Right kidney (tissue), 1 donor: ENCODE results near the gene RALGDS.
"Not testable (repeated sequence)": the region's sequence is repeated elsewhere in the genome, so short reads cannot be mapped to it uniquely, and the experiment has no call there.

Experiments
- DNase-seq: peaks from one replicate; pipeline ENCODE4 v3.0.0-alpha.2; 2016

Gene RALGDS

DNA sequence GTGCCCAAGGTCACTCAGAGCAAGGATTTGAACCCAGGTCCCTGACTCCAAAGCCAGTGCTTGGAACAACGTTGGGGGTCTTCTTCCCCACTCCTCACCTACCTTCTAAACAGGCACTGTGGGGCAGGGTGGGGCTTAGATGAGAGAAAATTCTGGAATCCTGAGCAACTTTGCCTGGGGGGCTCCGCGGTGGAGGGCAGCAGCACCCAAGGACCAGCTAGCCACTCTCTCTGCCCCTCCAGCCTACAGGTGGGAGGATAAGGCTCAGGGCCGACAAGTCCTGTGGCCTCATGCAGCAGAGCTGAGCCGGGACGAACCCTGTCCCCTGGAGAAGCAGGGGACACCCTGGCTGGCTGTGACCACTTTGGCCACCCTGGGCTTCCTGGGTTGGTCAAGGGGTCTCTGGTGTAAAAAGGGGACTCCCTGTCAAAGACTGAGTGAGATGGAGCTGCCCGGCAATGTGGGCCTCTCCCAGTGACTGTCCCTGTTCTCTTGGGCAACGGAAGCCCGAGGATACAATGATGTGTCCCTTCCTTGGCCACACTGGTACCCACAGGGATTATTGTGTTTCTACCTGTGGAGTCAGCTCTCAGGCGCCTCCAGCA, 32.8 kb downstream of the RALGDS start:
- no peak for DNase-seq

DNA sequence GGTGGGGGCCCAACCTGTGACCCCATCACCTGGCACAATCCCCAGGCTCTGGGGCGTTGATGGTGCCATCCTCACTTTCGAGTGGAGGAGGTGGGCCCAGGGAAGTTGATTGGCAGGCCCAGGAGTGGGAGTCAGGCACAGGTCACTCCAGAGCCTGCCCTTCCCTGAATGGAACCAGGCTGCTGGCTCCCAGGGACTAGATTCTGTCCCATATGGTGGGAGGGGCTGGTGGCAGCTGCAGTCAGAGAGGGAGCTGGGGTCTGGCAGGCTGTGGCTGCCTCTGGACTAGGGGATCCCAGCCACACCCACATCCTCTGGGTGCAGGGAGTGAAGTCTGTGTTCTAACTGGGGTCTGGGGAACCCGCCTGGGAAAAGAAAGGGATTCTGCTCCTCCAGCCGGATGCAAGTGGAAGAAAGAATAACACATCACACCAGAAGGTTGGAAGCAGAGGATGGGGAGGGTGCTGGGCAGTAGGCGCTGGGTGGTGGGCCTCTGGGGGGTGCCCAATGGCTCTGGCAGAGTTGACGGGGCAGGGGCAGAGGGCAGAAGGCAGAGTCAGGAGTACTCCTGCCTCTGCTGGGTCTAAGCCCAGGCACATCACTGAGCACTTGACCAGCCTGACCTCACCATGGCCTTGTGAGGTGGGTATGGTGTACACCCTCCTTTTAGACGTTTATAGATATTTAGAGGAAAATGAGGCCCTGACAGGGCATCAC, 33.5 kb downstream of the RALGDS start:
- no peak for DNase-seq

DNA sequence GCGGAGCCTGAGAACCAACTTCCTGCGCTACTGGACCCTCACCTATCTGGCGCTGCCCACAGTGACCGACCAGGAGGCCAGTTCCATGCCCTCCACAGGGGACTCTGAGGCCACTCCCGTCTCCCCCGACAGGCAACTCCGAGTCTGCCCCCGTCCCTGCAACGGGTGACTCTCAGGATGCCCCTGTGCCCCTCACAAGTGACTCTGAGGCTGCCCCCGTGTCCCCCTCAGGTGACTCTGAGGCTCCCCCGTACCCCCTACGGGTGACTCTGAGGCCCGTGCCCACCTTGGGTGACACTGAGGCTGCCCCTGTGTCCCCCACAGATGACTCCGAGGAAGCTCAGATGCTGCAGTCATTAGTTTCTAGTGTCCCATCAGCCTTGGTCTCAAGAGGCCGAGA, 34.1 kb downstream of the RALGDS start:
- DNase-seq = no peak

DNA sequence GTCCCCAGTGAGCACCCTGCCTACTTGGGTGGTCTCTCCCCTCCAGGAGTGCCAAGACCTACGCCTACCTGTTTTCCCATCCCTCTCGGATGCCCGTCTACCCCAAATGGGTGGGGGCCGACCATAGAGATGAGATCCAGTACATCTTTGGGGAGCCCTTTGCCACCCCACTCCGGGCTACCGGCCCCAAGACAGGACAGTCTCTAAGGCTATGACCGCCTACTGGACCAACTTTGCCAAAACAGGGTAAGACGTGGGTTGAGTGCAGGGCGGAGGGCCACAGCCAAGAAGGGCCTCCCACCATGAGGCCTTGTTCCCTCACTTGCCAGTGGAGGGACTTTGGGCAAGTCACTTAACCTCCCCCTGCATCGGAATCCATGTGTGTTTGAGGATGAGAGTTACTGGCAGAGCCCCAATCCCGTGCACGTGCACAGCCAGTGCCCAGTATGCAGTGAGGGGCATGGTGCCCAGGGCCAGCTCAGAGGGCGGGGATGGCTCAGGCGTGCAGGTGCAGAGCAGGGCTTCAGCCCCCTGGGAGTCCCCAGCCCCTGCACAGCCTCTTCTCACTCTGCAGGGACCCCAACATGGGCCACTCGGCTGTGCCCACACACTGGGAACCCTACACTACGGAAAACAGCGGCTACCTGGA, 34.7 kb downstream of the RALGDS start:
- DNase-seq = not testable (repeated sequence)

DNA sequence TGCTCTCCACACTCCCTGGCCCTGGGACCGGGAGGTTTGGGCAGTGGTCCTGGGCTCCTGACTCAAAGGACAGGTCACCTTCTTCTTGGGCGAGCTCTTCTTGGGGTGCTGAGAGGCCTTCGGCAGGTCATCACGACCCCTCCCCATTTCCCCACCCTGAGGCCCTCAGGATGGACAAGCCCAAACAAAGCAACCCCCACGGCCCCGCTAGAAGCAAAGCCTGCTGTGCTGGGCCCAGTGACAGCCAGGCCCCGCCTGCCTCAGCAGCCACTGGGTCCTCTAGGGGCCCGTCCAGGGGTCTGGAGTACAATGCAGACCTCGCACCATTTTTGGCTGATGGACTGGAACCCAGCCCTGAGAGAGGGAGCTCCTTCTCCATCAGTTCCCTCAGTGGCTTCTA, 37.4 kb downstream of the RALGDS start:
- DNase-seq = not testable (repeated sequence)

DNA sequence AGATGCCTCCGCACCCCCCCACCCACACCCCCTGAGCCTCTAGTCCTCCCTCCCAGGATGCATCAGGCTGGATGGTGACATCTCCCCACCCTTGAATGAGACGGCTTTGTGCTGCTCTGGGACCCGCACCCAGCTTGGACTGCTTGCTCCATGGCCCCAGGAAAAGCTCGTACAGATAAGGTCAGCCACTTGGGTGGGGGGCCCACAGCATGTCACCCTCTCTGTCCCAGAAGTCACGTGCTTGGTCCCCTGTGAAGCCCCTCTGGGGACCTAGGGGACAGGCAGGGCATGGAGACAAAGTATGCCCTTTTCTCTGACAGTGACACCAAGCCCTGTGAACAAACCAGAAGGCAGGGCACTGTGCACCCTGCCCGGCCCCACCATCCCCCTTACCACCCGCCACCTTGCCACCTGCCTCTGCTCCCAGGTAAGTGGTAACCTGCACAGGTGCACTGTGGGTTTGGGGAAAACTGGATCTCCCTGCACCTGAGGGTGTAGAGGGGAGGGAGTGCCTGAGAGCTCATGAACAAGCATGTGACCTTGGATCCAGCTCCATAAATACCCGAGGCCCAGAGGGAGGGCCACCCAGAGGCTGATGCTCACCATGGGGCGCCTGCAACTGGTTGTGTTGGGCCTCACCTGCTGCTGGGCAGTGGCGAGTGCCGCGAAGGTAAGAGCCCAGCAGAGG, 38.9 kb downstream of the RALGDS start:
- not testable (repeated sequence) for DNase-seq

DNA sequence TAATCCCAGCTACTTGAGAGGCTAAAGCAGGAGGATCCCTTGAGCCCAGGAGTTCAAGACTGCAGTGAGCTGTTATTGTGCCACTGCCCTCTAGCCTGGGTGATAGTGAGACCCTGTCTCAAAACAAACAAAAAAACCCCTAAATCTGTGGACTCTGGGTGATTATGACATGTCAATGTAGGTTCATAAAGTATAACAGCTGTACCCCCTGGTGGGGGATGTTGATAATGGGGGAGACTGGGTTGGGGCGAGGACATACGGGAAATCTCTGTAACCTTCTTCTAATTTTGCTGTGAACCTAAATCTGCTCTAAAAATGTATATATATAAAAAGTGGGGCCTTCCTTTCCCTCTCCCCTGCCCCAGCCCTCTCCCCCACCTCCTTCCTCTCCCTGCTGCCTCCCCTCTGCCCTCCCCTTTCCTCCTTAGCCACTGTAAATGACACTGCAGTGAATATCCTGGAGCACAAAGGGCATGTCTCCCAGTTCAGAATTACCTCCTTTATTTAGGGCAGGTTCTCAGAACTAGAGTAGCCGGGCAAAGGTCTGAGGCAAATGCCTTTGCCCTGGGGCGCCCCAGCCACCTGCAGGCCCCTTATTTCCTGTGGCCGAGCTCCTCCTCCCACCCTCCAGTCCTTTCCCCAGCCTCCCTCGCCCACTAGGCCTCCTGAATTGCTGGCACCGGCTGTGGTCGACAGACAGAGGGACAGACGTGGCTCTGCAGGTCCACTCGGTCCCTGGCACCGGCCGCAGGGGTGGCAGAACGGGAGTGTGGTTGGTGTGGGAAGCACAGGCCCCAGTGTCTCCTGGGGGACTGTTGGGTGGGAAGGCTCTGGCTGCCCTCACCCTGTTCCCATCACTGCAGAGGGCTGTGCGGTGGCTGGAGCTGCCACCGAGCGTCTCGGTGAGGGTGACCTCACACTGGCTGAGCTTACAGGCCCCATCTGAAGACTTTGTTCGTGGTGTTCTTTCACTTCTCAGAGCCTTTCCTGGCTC, 40.0 kb downstream of the RALGDS start:
- DNase-seq = not testable (repeated sequence)

DNA sequence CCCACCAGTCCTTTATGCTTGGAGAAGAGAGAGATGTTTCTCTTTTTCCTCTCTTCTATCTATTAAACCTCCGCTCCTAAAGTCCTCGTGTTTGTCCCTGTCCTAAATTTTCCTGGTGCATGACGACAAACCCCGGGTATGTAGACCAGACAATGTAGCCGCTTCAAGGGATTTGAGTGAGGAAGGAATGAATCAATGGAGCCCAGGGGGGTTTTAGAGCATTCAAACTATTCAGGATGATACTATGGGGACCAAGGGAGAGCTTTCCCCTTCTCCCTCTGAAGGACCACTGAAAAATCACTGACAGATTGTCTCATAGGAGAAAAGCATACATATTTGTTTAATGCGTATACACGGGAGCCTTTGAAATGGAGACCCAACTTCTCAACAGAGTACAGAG, 40.9 kb downstream of the RALGDS start:
- DNase-seq = no peak

DNA sequence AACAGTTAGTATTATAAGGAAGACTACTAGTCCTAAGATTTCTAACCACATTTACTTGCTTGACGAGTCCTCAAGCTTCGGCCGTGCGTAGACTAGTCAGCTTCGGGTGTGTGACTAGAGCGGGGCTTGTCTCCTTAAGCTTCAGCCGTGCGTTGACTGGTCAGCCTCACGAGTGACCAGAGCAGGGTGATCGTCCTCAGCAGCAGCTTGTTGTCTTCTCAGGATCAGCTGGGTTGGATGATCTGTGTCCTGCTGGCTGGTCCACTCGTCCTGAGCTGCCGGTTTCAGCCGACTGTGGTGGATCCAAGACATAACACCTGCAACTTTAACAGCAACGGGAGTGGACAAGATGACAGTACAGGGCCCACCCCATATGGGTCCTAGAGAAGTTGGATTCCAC, 42.6 kb downstream of the RALGDS start:
- no peak for DNase-seq

DNA sequence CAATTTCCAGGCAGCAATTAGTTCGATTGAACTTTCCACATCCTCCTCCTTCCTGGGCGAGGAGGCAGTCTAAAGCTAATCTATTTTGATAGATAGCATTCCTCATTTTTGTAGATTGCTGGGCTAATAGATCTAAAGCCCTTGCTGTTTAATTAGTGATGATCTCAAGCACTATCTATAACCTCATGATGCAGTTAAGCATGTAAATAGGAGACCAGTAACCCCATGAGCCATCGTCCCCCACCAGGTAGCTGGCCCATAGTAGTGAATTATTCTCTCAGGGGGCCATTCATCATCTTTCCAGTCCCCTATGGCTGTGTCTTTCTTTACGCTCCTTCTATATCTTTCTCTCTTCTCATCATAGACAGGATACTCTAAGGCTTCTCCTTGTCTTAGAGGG, 44.3 kb downstream of the RALGDS start:
- DNase-seq = no peak

DNA sequence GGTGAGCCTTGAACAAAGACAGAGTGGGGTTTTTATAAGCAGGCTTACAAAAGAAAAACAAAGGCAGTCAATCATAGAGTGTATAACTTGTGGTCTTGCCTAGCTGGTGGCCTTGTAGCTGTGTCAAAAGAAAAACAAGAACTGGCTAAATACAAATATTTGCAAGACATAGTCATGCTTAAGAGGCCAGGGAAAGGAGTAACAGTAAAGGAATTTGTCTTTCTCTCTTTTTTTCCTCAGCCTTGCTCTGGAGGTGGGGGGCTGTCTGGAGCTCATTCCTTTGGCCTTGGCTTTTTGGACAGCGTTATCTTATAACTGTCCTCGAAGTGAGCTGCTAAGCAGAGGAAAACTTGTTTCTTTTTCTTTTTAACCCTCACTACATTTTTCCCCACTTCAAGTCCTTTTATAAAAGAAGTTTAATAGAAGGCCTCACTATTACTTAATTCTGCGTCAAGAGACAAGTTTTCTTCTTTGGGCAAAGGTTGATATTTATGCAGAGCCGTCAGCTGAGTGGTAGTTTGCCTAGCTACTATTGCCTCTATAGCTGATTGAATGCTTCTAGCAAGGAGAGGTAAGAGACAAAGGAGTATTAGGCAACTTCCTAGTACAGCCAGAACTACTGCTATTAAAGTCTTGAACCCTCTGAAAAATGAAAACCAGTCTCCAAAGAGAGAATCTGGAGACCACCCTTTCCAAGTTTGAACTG, 45.0 kb downstream of the RALGDS start:
- no peak for DNase-seq

DNA sequence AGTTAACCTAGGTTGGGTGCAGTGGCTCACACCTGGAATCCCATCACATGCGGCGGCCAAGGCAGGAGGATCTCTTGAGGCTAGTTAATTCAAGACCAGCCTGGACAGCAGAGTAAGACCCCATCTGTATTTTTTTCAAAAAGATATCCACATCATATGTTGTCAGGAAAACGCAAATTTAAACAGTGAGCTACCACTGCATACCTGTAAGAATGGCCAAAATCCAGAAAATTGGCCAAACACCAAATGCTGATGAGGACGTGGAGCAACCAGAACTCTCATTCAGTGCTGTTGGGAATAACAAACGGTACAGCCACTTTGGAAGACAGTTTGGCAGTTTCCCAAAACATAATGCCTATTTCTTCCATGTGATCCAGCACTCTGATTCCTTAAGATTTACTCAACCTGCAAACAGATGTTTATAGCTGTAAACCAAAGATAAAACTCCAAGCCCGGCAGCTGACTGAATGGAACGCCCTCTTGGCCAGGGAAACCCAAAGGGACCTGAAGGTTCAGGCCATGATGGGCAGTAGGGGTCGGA, 46.9 kb downstream of the RALGDS start:
- DNase-seq = no peak

DNA sequence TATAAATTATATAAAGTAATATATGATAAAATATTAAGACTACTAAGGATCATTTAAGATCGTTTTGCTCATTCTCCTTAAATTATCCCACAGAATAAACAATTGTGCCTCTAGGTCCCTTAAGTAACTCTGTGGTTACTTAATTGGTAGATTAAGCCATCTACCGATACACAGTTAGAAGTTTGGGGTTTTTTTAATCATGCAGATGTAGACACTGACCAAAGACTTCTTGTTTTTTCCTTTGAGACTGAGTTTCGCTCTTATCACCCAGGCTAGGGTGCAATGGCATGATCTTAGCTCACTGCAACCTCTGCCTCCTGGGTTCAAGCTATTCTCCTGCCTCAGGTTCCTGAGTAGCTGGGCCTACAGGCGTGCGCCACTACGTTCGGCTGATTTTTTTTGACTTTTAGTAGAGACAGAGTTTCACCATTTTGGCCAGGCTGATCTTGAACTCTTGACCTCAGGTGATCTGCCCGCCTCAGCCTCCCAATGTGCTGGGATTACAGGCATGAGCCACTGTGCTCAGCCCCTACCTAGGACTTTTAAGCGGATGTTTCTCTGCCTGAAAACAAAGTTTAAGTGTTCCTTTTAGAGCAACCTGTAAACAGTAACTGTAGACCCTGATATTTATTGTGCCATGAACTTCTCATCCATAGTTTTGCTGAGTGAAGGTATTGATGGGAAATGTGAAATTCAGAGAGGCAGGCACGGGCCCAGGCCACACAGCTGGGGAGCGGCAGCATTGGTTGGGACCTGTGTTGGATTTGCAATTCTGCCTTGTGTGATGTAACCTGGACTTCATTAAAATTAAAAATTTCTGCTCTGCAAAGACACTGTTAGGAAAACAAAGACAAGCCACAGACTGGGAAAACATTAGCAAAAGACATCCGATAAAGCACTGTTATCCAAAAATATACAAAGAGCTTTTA, 47.7 kb downstream of the RALGDS start:
- DNase-seq = no peak

DNA sequence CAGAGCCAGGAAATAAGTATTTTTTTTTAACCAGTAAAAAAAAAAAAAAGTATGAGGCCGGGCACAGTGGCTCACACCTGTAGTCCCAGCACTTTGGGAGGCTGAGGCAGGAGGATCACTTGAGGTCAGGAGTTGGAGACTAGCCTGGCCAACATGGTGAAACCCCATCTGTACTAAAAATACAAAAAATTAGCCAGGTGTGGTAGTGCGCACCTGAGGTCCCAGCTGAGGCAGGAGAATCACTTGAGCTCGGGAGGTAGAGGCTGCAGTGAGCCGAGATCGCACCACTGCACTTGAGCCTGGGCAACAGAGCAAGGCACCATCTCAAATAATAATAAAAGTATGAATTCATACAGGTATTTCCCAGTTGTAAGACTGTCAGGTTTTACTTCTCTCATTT, 48.8 kb downstream of the RALGDS start:
- DNase-seq = not testable (repeated sequence)

DNA sequence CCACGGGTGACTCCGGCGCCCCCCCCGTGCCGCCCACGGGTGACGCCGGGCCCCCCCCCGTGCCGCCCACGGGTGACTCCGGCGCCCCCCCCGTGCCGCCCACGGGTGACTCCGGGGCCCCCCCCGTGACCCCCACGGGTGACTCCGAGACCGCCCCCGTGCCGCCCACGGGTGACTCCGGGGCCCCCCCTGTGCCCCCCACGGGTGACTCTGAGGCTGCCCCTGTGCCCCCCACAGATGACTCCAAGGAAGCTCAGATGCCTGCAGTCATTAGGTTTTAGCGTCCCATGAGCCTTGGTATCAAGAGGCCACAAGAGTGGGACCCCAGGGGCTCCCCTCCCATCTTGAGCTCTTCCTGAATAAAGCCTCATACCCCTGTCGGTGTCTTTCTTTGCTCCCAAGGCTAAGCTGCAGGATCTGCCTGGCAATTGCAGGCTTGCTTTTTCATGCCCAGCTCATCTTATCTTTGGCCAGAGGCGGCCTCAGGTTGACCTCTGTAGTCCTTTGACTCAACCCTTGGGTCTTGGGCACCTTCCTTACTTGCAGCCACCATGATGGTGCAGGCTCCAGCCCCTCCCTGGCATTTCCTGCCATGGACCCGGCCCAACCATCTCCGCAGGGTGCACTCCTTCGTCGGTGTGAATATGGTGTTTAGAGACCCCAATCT, 49.4 kb downstream of the RALGDS start:
- DNase-seq = no peak

DNA sequence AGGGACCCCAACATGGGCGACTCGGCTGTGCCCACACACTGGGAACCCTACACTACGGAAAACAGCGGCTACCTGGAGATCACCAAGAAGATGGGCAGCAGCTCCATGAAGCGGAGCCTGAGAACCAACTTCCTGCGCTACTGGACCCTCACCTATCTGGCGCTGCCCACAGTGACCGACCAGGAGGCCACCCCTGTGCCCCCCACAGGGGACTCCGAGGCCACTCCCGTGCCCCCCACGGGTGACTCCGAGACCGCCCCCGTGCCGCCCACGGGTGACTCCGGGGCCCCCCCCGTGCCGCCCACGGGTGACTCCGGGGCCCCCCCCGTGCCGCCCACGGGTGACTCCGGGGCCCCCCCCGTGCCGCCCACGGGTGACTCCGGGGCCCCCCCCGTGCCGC, 50.1 kb downstream of the RALGDS start:
- DNase-seq = not testable (repeated sequence)

DNA sequence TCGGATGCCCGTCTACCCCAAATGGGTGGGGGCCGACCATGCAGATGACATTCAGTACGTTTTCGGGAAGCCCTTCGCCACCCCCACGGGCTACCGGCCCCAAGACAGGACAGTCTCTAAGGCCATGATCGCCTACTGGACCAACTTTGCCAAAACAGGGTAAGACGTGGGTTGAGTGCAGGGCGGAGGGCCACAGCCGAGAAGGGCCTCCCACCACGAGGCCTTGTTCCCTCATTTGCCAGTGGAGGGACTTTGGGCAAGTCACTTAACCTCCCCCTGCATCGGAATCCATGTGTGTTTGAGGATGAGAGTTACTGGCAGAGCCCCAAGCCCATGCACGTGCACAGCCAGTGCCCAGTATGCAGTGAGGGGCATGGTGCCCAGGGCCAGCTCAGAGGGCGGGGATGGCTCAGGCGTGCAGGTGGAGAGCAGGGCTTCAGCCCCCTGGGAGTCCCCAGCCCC, 50.5 kb downstream of the RALGDS start:
- DNase-seq = not testable (repeated sequence)

DNA sequence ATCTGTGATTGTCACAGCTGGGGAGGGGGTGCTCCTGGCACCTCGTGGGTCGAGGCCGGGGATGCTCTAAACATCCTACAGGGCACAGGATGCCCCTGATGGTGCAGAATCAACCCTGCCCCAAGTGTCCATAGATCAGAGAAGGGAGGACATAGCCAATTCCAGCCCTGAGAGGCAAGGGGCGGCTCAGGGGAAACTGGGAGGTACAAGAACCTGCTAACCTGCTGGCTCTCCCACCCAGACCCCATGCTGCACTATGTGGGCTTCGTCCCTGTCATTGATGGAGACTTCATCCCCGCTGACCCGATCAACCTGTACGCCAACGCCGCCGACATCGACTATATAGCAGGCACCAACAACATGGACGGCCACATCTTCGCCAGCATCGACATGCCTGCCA, 52.6 kb downstream of the RALGDS start:
- DNase-seq = not testable (repeated sequence)

DNA sequence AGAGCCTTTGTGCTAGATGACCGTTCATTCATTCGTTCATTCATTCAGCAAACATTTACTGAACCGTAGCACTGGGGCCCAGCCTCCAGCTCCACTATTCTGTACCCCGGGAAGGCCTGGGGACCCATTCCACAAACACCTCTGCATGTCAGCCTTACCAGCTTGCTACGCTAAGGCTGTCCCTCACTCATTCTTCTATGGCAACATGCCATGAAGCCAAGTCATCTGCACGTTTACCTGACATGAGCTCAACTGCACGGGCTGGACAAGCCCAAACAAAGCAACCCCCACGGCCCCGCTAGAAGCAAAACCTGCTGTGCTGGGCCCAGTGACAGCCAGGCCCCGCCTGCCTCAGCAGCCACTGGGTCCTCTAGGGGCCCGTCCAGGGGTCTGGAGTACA, 53.2 kb downstream of the RALGDS start:
- DNase-seq = no peak
